HG02759 (cell line): Measurements from ENCODE around the gene ZNF318.

Experiments
- ATAC-seq: cut with Tn5 transposase; IDR thresholded peaks from one replicate; pipeline ENCODE4 v1.9.1; 2021; ENCODE audit warnings: mild to moderate bottlenecking, moderate library complexity; ENCODE audit not compliant: unreplicated experiment

The ZNF318 gene

GRCh38 chr6:43301081-43301870 lies 68.2 kb downstream of the ZNF318 start:
- ATAC-seq, result no peak

GRCh38 chr6:43299338-43300293 lies 69.8 kb downstream of the ZNF318 start:
- ATAC-seq, result no peak

GRCh38 chr6:43298565-43299337 lies 70.7 kb downstream of the ZNF318 start:
- no peak for ATAC-seq

- ATAC-seq, result no peak
Observed at GRCh38 chr6:43297644-43298564, 71.5 kb downstream of the ZNF318 start, which contains the start of gene SLC22A7. Gene SLC22A7, plus strand, starts transcription at chr6:43298260. Its CDS starts 99 bp downstream, at chr6:43298359.

GRCh38 chr6:43296780-43297497 lies 72.5 kb downstream of the ZNF318 start:
- ATAC-seq, result no peak

- no peak for ATAC-seq
Observed at GRCh38 chr6:43295456-43295855, 74.0 kb downstream of the ZNF318 start.

GRCh38 chr6:43294536-43294935 lies 74.9 kb downstream of the ZNF318 start:
- ATAC-seq, result no peak

- no peak for ATAC-seq
Observed at GRCh38 chr6:43293698-43294097, 75.7 kb downstream of the ZNF318 start.

- no peak for ATAC-seq
Observed at GRCh38 chr6:43292763-43293318, 76.6 kb downstream of the ZNF318 start.

GRCh38 chr6:43292341-43292740 lies 77.1 kb downstream of the ZNF318 start:
- ATAC-seq, result no peak

- no peak for ATAC-seq
Observed at GRCh38 chr6:43291708-43292107, 77.7 kb downstream of the ZNF318 start.

GRCh38 chr6:43290905-43291355 lies 78.5 kb downstream of the ZNF318 start:
- no peak for ATAC-seq

GRCh38 chr6:43290339-43290904 lies 79.0 kb downstream of the ZNF318 start:
- no peak for ATAC-seq

- ATAC-seq, result no peak
Observed at GRCh38 chr6:43287717-43288679, 81.4 kb downstream of the ZNF318 start.

- no peak for ATAC-seq
Observed at GRCh38 chr6:43286980-43287716, 82.3 kb downstream of the ZNF318 start.

- no peak for ATAC-seq
Observed at GRCh38 chr6:43286456-43286979, 82.9 kb downstream of the ZNF318 start.
